ENCODE results near the gene CACNA1B.
A peak's percentile ranks its signal among the peaks of the same experiment; 100 is the strongest.

CACNA1B gene

DNA sequence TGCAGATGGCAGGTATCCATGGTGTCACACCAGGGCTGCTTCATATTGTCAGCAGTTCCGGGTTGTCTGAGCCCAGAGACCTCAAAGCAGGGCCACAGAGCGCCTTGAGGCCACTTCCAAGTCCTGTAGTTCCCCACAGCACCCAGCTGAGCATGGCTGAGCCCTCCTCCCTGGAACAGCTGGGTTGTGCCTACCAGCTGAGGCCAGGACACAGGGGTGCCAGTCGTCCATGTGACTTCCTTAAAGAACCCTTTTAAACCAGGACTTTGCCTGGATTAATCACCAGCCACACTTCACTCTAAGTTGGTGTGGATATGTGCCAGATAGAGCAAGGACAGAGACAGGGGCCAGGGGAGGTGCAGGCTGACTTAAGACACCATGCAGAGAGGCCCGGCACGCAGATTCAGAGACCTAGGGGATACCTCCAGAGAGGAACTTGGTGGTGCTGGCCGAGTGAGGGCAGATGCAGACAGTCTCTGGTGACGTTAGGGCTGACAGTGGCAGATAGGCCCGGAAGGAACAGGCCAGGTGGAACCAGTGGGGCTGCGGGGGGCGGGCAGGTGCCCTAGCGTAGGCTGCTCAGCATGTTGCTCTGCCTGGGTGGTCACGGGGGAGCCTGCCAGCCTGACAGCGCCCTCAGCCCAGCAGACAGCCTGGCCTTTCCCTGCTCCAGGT, 142.7 kb downstream of the CACNA1B start:
- no peak for DNase-seq

DNA sequence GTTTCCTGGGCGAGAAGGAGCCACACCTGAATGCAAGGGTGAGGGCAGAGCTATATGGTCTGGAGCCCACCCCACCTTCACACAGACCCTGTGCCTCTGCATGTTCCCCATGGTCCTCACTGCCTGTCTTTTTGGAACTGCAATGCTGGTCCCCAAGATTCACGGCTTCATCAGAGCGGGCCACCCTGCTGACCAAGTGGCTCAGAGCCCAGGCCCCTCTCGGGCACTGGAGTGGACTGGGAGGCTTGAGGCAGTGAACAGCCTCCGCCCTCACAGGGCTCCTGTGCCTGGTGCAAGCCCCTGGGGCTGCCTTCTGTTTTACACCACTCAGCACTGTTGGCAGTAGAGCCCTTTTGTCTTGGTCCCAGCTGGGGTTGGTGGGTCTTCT, 143.2 kb downstream of the CACNA1B start:
- no peak for DNase-seq

DNA sequence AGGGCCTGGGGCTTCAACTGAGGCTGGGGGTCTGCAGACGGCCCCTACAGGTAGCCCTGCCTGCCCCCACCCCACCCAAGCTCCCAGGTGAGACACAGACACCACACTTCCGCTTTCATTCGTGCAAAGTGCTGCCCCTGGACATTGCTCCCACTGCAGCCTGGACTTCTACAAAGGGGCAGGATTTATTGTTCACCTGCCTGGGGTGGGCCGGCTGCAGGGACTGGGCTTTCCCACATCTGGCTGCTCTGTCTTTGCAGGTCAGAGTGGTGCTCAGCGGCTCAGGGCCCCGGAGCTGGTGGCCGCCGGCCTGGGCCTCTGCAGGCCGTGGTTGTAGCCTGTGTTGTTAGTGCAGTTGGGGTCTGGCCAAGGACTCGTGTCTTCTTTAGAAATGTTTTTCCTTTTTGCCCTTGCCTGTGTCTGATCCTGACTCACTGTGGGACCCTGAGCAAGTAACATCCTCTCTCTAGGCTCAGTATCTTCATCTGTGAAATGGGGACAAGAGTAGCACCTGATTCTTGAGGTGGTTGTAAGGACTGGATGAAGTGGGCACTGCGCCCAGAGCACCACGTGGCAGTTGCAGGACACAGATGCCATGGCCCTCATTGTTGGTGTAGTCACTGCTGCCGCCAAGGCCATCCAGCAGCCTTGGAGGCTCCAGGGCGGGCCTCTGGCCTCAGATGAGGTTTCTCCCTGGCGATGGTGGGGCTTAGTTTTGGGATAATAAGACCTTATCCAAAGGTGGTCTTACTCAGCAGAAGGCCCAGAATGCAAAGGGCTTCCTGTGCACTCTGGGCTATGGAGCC, 143.9 kb downstream of the CACNA1B start:
- no peak for DNase-seq

DNA sequence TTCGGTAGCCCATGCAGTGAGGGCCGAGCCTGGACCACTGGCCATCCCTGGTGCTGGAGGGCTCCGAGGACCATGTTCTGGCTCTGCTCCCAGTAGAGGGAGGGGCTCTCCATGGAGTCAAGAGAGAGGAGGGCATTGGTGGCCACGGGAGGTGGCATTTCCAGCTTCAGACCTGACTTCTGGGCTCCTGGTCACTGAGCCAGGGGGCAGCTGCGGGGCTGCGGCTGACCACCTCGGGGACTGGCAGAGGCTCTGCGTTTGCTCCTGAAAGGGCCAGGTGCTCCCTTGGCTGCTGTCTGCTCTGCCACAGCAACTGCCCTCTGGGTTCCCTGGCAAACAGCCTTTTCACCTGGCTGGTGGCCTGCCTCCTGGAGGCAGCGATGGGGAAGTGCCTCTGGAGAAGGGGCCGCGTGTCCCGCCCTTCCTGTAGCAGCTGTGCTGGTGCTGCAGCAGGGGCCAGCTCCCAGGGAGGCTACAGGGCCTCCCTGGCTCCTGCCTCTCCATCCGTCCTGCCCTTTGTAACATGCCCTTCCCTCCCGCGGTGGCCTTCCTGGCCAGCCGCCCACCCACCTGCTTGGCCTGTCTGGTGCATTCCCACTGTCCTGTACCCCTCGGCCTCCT, 144.6 kb downstream of the CACNA1B start:
- no peak for DNase-seq

DNA sequence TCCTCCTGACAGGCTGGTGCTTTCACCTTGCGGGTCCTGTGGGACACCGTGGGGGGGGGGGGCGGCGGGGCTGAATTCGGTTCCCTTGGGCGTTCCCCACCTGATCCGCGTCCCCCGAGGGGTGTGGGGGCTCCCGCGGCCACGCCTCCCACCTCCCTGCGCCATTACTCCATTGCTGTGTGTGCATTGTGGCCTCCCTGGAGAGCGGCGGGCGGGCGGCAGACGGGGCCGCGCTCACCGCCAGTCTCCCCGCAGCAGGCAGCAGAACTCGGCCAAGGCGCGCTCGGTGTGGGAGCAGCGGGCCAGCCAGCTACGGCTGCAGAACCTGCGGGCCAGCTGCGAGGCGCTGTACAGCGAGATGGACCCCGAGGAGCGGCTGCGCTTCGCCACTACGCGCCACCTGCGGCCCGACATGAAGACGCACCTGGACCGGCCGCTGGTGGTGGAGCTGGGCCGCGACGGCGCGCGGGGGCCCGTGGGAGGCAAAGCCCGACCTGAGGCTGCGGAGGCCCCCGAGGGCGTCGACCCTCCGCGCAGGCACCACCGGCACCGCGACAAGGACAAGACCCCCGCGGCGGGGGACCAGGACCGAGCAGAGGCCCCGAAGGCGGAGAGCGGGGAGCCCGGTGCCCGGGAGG, 145.3 kb downstream of the CACNA1B start:
- DNase-seq: no peak

DNA sequence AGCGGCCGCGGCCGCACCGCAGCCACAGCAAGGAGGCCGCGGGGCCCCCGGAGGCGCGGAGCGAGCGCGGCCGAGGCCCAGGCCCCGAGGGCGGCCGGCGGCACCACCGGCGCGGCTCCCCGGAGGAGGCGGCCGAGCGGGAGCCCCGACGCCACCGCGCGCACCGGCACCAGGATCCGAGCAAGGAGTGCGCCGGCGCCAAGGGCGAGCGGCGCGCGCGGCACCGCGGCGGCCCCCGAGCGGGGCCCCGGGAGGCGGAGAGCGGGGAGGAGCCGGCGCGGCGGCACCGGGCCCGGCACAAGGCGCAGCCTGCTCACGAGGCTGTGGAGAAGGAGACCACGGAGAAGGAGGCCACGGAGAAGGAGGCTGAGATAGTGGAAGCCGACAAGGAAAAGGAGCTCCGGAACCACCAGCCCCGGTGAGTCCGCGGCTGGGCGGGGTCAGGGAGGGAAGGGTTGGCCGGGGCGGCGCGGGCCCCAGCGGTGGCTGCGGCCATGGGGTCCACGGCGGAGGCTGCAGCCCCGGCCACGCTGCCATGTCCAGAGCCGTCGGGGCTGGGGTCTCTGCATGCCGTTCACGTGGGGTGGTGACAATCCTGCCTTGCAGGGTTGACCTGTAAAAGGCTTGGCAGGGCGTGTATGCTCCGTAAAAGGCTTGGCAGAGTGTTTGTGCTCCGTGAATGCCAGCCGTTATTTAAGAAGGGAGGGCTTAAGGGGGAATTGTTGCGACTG, 146.0 kb downstream of the CACNA1B start:
- no peak for DNase-seq

DNA sequence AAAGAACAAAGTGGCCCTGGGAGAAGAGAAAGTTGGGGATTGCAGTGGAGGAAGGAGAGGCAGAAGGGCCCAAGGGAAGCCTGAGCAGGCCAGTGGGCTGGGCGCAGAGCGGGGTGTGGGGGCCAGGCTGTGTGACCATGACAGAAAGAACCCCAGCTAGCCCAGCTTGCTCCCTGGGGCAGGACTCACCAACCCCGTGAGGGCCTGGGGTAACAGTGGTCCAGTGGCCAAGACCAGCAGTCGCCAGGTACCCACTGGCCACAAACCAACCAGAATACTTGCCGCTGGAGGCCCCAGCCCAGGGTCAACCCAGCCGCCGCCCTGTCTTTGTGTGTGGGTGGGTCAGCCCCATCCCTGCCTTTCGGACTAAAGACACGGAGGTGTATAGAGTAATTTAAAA, 146.5 kb downstream of the CACNA1B start:
- no peak for DNase-seq

DNA sequence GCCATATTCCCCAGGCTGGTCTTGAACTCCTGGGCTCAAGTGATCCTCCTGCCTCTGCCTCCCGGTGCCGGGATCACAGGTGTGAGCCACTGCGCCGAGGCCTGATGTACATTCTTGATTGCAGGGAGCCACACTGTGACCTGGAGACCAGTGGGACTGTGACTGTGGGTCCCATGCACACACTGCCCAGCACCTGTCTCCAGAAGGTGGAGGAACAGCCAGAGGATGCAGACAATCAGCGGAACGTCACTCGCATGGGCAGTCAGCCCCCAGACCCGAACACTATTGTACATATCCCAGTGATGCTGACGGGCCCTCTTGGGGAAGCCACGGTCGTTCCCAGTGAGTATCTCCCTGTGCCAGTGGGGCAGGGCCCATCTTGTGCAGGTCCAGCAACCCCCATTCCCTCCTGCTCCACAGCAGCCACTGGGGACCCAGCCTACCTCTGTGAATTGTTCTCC, 147.3 kb downstream of the CACNA1B start:
- peak; percentile 2 for DNase-seq

DNA sequence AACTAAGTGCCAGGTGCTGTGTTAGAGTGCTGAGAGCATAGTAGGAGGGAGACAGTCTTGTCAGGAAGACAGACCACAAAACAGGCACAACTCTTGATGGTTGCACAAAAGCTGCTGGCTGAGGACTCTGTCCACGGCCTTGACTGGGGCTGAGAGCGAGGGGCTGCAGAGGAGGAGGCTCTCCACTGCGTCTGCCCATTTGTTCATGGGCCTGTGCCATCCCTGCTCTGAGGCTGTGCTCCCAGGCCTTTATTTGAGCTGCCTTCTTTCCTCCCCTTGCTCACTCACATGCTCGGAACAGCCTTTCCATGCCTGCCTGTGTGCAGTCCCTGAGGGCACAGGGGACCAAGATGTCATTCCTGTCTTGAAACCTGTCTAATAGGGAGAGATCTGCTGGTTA, 147.8 kb downstream of the CACNA1B start:
- no peak for DNase-seq

DNA sequence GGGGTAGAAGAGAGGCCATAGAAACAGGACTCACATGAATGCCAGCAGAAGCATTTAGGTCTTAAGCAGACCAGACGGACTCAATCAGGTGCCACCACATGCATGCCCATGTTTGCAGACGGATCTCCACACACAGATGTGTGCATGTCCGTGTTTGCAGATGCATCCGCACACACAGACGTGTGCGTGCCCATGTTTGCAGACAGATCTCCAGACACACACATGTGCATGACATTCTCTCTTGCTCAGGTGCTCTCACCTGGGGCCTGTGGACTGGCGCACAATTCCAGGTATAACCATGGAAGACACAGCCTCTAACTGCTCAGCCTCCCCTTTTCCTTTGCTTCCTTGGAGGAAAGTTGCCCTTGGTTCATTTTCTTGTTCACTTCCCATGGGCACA, 148.3 kb downstream of the CACNA1B start:
- peak; percentile 1 for DNase-seq

DNA sequence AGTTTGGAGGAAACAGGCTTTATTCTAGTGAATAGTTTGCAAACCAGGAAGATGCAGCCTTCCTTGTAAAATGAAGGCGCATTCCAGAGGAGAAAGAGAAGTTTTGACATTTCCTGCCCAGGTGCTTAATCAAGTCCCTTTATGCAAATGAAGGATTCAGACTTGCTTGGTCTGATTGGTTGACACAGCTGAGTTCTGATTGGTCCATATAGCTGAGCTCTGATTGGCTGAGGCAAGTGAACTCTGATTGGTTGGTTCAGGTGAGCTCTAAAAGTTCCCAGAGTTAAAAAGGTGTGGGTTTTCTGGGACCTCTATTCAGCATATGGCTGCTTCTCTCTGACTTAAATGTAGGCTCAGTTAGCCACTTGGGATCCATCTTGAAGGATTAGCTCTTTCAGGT, 151.0 kb downstream of the CACNA1B start:
- DNase-seq: no peak

DNA sequence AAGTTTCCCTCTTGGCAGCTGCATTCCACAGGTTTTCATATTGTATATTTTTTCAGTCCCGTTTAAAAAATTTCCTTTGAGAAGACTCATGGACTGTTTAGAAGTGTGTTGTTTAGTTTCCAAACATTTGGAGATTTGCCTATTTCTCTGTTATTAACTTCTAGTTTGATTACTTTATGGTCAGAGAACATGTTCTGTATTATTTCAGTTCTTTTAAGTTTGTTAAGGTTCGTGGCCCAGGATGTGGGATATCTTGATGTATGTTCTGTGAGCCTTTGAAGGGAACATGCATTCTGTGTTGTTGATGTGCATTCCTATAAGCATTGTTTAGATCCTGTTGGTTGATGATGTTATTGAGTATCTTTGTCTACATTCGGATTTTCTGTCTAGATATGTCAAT, 153.6 kb downstream of the CACNA1B start:
- no peak for DNase-seq

DNA sequence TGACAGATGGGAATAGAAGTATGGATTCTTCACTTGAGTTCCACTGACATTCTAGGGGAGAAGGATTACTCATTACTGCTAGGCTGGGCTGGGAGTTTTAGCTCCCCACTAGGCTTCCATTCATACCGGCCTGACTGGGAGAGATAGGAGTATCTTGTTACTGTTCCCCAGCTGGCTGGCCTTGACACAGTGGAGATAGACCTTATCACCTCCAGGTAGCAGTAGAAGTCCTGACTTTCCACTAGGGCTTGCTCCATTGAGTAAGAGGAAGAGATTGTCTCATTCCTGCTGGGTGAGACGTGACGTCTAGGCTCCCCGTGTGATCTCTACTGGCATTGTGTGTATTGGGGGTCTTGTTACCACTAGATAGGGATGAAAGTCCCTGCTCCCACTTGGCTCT, 156.4 kb downstream of the CACNA1B start:
- DNase-seq: no peak

DNA sequence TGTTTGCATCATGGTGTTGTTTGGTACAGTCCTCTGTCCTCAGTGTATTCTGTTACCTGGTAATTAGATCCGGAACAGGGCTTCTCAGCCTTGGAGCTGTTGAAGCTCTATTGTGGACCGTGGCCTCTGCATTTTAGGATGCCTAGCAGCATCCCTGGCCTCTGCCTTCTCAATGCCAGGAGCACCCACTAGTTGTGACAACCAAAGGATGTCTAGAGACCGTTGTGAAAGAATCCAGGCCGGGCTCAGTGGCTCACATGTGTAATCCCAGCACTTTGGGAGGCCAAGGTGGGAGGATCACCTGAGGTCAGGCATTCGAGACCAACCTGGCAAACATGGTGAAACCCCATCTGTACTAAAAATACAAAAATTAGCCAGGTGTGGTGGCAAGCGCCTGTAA, 159.6 kb downstream of the CACNA1B start:
- no peak for DNase-seq

DNA sequence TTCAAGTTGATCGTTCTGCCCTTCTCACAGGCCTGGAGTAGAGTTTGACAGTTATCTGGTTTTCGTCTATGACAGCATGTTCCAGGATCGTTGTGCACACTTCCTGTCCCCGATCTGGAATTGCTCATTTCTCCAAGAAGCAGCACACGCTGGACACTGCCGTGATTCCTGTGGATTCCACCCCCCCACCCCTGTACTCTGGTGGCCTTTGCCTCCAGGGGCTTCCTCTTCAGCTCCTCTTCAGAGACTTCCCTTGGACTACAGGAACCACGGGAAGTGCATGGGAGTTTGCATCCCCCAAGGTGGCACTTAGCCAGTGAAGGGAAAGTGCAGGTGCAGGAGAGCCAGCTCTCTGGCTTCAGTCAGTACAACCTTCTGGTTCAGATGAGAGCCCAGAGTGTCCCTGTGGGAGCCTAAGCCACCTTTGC, 160.7 kb downstream of the CACNA1B start:
- no peak for DNase-seq

DNA sequence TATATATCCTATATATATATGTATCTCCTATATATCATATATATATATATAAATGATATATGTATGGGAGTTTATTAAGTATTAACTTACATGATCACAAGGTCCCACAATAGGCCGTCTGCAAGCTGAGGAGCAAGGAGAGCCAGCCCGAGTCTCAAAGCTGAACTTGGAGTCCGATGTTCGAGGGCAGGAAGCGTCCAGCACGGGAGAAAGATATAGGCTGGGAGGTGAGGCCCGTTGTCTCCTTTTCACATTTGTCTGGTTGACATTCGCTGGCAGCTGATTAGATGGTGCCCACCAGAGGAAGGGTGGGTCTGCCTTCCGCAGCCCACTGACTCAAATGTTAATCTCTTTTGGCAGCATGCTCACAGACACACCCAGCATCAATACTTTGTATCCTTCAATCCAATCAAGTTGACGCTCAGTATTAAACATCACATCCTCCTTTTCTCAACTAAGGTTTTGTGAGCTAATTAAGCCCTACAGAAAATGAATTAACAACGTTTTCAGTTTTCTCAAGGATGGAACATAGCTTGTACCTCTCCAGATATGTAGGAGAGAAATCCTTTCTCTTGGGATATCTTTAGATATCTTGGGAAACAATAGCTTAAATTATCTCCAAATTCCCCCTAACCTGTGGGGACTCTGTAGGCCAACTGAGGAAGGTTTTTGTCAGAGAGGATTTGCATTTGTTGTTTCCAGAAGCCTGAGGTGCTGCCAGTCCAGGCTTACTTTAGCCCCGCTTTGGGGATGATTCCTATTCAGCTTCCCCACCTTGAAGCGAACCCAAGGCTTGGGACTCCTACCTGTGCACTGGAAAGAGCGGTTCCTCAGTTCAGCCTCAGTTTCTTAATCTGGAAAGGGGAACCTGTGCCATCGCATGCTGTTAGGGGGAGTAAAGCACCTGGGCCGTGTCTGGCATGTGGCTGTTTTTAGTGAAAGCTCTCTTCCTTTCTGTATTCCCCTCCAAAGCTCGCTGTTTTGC, 163.2 kb downstream of the CACNA1B start:
- no peak for DNase-seq

DNA sequence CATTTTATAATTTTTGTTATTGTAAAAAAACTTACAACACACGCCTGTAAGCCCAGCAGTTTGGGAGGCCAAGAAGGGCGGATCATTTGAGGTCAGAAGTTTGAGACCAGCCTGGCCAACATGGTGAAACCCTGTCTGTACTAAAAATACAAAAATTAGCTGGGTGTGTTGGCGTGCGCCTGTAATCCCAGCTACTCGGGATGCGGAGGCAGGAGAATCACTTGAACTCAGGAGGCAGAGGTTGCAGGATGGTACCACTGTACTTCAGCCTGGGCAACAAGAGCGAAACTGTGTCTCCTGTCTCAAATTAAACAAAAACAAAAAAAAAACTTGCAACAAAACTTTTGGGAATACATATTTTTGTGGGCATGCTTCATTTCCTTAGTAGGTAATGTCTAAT, 164.6 kb downstream of the CACNA1B start:
- DNase-seq: no peak

DNA sequence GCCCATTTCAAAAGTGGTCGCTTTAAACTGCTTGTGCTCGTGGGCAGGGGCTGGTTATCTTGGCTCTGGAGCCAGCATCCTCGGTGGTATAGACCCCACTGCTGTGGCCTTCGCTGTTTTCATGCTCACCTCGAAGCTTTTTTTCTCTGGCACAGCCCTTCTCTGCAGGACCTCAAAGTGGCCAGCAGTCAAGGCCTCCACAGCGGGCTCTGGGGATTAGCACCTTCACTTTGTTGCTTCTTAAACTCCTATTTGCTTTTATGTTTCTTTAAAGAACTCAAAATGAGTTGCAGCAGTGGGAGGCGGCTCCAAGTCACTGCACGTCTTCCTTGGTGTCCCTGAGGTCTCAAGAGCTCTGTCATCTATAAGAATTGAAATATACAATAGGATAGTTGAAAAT, 165.1 kb downstream of the CACNA1B start:
- DNase-seq: no peak

DNA sequence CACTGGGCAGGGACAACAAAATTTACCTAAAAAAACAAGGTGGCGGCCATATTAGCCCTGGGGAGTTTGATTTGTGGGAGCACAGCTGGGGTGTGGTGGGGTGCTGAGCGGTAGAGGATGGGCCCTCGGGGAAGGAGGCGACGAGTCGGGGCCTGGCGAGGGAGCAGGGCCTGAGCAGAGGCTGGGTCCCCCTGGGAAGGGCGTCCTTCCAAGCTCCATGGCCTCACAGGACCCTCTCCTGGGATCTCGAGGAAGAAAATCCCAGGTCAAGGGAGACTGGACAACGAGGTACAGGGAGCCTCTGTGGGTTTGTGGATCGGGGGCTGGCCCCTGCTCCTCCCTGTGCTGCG, 165.5 kb downstream of the CACNA1B start:
- DNase-seq: no peak

DNA sequence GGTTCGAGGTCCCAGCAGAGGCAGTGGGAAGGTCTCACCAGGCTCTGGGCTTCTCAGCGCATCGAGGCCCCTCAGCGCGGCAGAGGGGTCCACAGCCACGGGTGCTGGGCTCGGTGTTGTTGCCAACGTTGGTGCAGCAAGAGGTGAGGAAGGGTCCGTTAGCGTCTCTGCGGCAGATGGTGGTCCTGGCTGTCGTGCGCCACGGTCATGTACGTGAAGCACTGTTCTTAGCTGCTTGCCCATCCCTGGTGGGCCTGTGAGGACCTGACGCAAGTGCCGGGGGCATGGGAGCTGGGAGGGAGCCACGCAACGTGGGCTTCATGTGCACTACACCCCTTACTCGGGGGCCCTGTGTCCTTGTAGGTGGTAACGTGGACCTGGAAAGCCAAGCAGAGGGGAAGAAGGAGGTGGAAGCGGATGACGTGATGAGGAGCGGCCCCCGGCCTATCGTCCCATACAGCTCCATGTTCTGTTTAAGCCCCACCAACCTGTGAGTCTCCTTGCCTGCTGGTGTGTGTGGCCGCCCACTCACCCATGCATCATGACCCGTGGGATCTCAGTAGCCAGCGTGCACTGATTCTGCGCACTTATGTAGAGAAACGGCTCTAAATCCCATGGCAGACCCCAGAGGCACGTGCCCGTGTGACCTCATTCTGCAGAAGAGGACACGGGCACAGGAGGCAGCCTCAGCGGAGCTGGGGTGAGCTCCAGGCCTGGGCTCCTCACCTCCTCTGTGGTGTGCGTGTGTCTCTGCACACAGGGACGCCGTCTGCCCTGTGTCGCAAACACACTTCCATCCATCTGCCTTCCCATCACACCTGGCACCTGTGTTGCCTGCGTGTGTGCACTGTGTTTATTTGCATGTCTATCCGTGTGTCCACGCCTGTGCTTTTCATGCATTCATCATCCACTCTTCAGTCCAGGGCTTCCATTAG, 166.1 kb downstream of the CACNA1B start:
- no peak for DNase-seq

Data from stimulated activated CD4-positive, alpha-beta T cell treated with anti-CD3 and anti-CD28 coated beads, Interleukin-4, amount 100 ng/mL, for 24 hours (primary cell).